Retinal pigment epithelial cell (primary cell): ENCODE measurements around the gene MTHFD2.
A peak's percentile ranks its signal among the peaks of the same experiment; 100 is the strongest.

Source experiments
- DNase-seq: peaks from one replicate; pipeline ENCODE4 v3.0.0-alpha.2; 2010; ENCODE audit warnings: low read depth
- H3K4me3 ChIP-seq: 2 replicates; pipeline ENCODE4 v1.5.1; 2011; ENCODE audit warnings: mild to moderate bottlenecking, low read length, control low read depth, moderate library complexity
- TF ChIP-seq, protein P1 (sequence below): conservative IDR thresholded peaks from 2 replicates; pipeline ENCODE4 v1.5.1; 2011; ENCODE audit warnings: low read depth, low read length, control low read depth, inconsistent platforms

MTHFD2 gene

GRCh38 chr2:74242354-74243071, 44.1 kb downstream of the MTHFD2 start:
- DNase-seq = no peak
- H3K4me3 ChIP-seq = no peak overlapping the region
- TF ChIP-seq, protein P1, sequence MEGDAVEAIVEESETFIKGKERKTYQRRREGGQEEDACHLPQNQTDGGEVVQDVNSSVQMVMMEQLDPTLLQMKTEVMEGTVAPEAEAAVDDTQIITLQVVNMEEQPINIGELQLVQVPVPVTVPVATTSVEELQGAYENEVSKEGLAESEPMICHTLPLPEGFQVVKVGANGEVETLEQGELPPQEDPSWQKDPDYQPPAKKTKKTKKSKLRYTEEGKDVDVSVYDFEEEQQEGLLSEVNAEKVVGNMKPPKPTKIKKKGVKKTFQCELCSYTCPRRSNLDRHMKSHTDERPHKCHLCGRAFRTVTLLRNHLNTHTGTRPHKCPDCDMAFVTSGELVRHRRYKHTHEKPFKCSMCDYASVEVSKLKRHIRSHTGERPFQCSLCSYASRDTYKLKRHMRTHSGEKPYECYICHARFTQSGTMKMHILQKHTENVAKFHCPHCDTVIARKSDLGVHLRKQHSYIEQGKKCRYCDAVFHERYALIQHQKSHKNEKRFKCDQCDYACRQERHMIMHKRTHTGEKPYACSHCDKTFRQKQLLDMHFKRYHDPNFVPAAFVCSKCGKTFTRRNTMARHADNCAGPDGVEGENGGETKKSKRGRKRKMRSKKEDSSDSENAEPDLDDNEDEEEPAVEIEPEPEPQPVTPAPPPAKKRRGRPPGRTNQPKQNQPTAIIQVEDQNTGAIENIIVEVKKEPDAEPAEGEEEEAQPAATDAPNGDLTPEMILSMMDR = no peak

DNA sequence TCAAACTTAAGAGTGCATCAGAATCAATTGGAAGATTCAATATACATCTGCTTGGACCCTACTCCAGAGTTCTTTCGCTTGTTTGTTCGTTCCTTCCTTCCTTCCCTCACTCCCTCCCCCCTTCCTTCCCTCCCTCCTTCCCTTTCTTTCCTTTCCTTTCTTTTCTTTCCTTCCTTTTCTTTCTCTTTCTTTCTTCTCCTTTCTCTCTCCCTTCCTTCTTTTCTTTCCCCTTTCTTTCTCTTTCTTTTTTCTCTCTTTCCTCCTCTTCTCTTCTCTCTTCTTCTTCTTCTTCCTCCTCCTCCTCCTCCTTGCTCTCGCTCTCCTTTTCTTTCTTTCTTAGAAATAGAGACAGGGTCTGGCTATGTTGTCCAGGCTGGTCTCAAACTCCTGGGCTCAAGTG, 45.9 kb downstream of the MTHFD2 start:
- no peak for DNase-seq
- TF ChIP-seq, protein P1 = no peak
- H3K4me3 ChIP-seq = no peak overlapping the region

- no peak for DNase-seq
- TF ChIP-seq, protein P1 = no peak
- no peak overlapping the region for H3K4me3 ChIP-seq
Measured at GRCh38 chr2:74246496-74247195, 48.2 kb downstream of the MTHFD2 start.

- TF ChIP-seq, protein P1 = no peak
- H3K4me3 ChIP-seq = no peak overlapping the region
- no peak for DNase-seq
Measured at GRCh38 chr2:74249406-74250122, 51.1 kb downstream of the MTHFD2 start.

GRCh38 chr2:74250189-74250631, 51.8 kb downstream of the MTHFD2 start:
- H3K4me3 ChIP-seq = no peak overlapping the region
- TF ChIP-seq, protein P1 = peak; percentile 82
- DNase-seq = no peak

DNA sequence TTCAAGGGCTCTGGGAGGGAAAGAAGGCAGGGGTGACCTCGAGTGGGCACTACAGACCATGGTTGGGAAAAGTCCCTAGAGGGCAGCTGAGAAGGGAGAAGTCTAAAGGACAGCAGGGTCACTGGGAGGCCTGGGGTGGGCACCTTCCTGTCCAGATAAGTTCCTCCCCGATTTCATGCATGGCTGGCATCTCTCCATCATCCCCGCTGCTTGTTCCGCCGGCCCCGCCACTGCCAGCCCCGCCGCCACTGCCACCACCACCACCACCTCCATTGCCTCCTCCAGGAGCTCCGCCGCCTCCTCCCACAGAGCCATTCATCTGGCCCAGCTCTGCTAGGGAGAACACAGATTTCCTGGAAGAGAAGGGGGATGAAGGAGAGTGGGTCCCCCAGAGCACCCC, 53.6 kb downstream of the MTHFD2 start:
- TF ChIP-seq, protein P1 = no peak
- DNase-seq = no peak

DNA sequence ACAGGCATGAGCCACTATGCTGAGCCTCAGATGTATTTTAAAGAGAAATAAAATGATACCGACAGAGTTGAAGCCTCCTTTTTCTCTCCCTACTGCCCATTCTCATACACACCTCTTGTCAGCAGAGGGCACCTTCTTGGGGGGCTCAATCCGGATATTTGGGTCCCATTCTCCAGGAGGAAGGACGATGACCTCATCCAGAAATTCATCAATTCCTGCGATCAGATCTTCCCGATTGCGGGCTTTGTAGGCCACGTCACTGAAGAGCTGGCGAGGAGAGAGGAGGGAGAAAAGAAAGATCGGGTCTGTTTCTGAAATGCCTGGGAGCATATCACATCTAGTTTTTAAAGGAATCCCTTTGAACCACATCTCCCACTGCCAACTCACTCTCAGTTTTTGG, 54.4 kb downstream of the MTHFD2 start:
- DNase-seq = no peak
- no peak overlapping the region for H3K4me3 ChIP-seq

More for the DNA sequence above, 53.6 kb downstream of the MTHFD2 start:
- no peak overlapping the region for H3K4me3 ChIP-seq

More for the DNA sequence above, 54.4 kb downstream of the MTHFD2 start:
- TF ChIP-seq, protein P1 = no peak
